GM12878 (cell line): ENCODE measurements around the gene ADISSP. TPM values are rescaled to one million over a fixed set of nuclear protein-coding genes. Genes with fewer than 3 reads are reported as not detected.

ENCODE experiments used
- ATAC-seq: fragments of 200-7000 bp; cut with Tn5 transposase; 3 replicates; pipeline ENCODE4 v1.9.1; 2020; ENCODE audit warnings: mild to moderate bottlenecking, moderate library complexity
- BruUV-seq: library from RNA; stranded (reverse); fragments of 400-500 nt; replicated peaks from 2 replicates; lab custom pipeline; 2021; lab: Mats Ljungman, UMichigan
- CTCF ChIA-PET: fragments of 300-600 bp; sonication (Branson Sonifier 250); formaldehyde crosslinking; extraction: SDS; loops from one replicate; lab custom pipeline; 2021; ENCODE audit warnings: inconsistent platforms; lab: Yijun Ruan, JAX
- POLR2A ChIA-PET: fragments of 350-600 bp; formaldehyde crosslinking; extraction: SDS; loops from one replicate; lab custom pipeline; 2021; ENCODE audit warnings: inconsistent platforms; lab: Charles Lee
- RAD21 ChIA-PET: fragments of 300-600 bp; sonication (Branson Sonifier 250); formaldehyde crosslinking; loops from one replicate; lab custom pipeline; 2023; ENCODE audit warnings: antibody characterized with exemption; ENCODE audit not compliant: unreplicated experiment; lab: Charles Lee
- SMC1A ChIA-PET: fragments of 300-600 bp; sonication (Branson Sonifier 250); formaldehyde crosslinking; loops from one replicate; lab custom pipeline; 2023; ENCODE audit not compliant: unreplicated experiment, uncharacterized antibody; lab: Charles Lee
- DNase-seq: peaks from one replicate; pipeline ENCODE4 v3.0.0-alpha.2; 2011; ENCODE audit warnings: low read depth, low spot score
- FAIRE-seq: peaks from 3 replicates; lab custom pipeline; 2011; peaks lifted over from hg19 to GRCh38; lab: Jason Lieb, UNC
- H2AFZ ChIP-seq: 2 replicates; pipeline ENCODE4 v1.6.0; 2011; ENCODE audit warnings: low read depth, low read length, control low read depth; ENCODE audit not compliant: control insufficient read depth
- H3K27ac ChIP-seq: 2 replicates; pipeline ENCODE4 v1.5.1; 2011; ENCODE audit warnings: control low read depth; ENCODE audit not compliant: control insufficient read depth, insufficient read depth
- H3K27me3 ChIP-seq, 2 experiments: replicated peaks in 1 of 2; 2 replicates each; pipeline versions ENCODE4 v1.6.0 to v1.6.1; 2011; ENCODE audit warnings: low read length in 1 of 2; ENCODE audit not compliant: control insufficient read depth in 2 of 2, insufficient read depth in 2 of 2
- H3K36me3 ChIP-seq, 2 experiments: 2 replicates each; pipeline ENCODE4 v1.5.1; 2011; ENCODE audit warnings: low read length in 1 of 2; ENCODE audit not compliant: control insufficient read depth in 2 of 2, insufficient read depth in 2 of 2
- H3K4me1 ChIP-seq: 2 replicates; pipeline ENCODE4 v1.6.1; 2011; ENCODE audit warnings: mild to moderate bottlenecking, low read length, moderate library complexity, mixed read lengths; ENCODE audit not compliant: control insufficient read depth, insufficient read depth
- H3K4me2 ChIP-seq: 2 replicates; pipeline ENCODE4 v1.6.0; 2011; ENCODE audit warnings: control low read depth; ENCODE audit not compliant: control insufficient read depth, insufficient read depth
- H3K4me3 ChIP-seq: fragments of 200-600 bp; sonication (generic); 2 replicates; pipeline ENCODE4 v1.5.1; 2016
- H3K79me2 ChIP-seq: 2 replicates; pipeline ENCODE4 v1.6.0; 2011; ENCODE audit warnings: low read length; ENCODE audit not compliant: control insufficient read depth, insufficient read depth
- H3K9ac ChIP-seq: 2 replicates; pipeline ENCODE4 v1.8.0; 2011; ENCODE audit warnings: low read length, control low read depth, mixed read lengths; ENCODE audit not compliant: control insufficient read depth, insufficient read depth
- H3K9me3 ChIP-seq: replicated peaks from 3 replicates; pipeline ENCODE4 v1.5.1; 2011; ENCODE audit warnings: mild to moderate bottlenecking, low read length; ENCODE audit not compliant: control insufficient read depth, insufficient read depth
- H4K20me1 ChIP-seq: 2 replicates; pipeline ENCODE4 v1.6.0; 2011; ENCODE audit not compliant: control insufficient read depth, insufficient read depth
- BCL11A ChIP-seq: IDR thresholded peaks from 2 replicates; pipeline ENCODE4 v1.6.1; 2011; ENCODE audit warnings: low read depth, low read length
- HDAC2 ChIP-seq: fragments of 200-600 bp; sonication (generic); IDR thresholded peaks from 2 replicates; pipeline ENCODE4 v1.6.1; 2017
- KAT2A ChIP-seq: conservative IDR thresholded peaks from 2 replicates; pipeline ENCODE4 v1.6.1; 2011; ENCODE audit warnings: low read depth, low read length; ENCODE audit not compliant: control insufficient read depth
- LARP7 ChIP-seq: fragments of 450-650 bp; IDR thresholded peaks from 2 replicates; pipeline ENCODE4 v1.6.1; 2017; ENCODE audit warnings: mild to moderate bottlenecking
- MAX ChIP-seq: IDR thresholded peaks from 2 replicates; pipeline ENCODE4 v1.6.1; 2012; ENCODE audit warnings: low read depth, low read length, improper control_type of control experiment
- NFYA ChIP-seq: IDR thresholded peaks from 2 replicates; pipeline ENCODE4 v1.6.1; 2011; ENCODE audit warnings: low read depth, mild to moderate bottlenecking, low read length, improper control_type of control experiment, borderline replicate concordance
- NFYB ChIP-seq: IDR thresholded peaks from 2 replicates; pipeline ENCODE4 v1.6.1; 2011; ENCODE audit warnings: low read depth, mild to moderate bottlenecking, low read length, improper control_type of control experiment, moderate library complexity; ENCODE audit not compliant: insufficient read depth
- RELB ChIP-seq: fragments of 450-650 bp; IDR thresholded peaks from 2 replicates; pipeline ENCODE4 v1.6.1; 2017; ENCODE audit warnings: low read depth, mild to moderate bottlenecking, moderate library complexity
- SMAD5 ChIP-seq: IDR thresholded peaks from 2 replicates; pipeline ENCODE4 v1.6.1; 2016; ENCODE audit warnings: antibody characterized with exemption, low read depth
- TAF1 ChIP-seq: IDR thresholded peaks from 2 replicates; pipeline ENCODE4 v1.6.1; 2011; ENCODE audit warnings: mild to moderate bottlenecking, low read depth, low read length, borderline replicate concordance
- ZNF384 ChIP-seq: IDR thresholded peaks from 2 replicates; pipeline ENCODE4 v1.6.1; 2012; ENCODE audit warnings: low read depth, mild to moderate bottlenecking, low read length, improper control_type of control experiment, borderline replicate concordance
- ZSCAN29 ChIP-seq: fragments of 450-650 bp; IDR thresholded peaks from 2 replicates; pipeline ENCODE4 v1.6.1; 2017; ENCODE audit warnings: mild to moderate bottlenecking, moderate library complexity
- WGBS: methylation state at CpG from one replicate; pipeline ENCODE4 v1.1.6; 2016; ENCODE audit warnings: low lambda C conversion rate; ENCODE audit not compliant: insufficient replicate concordance, insufficient coverage; ENCODE audit errors: missing lambda C conversion rate; 5-methylcytosine and 5-hydroxymethylcytosine counted together
- in situ Hi-C: fragments of 300-500 bp; cut with MboI; formaldehyde crosslinking; loops from 9 replicates; pipeline ENCODE4 v1.14.3; 2018; ENCODE audit warnings: mixed read lengths
- intact Hi-C: fragments of 100-400 bp; cut with micrococcal nuclease; formaldehyde crosslinking; loops from one replicate; pipeline ENCODE4 v1.14.2; 2022; ENCODE audit not compliant: unreplicated experiment
- polyA plus RNA-seq, 11 experiments: library from polyadenylated mRNA; depleted of rRNA in 4 of 11; unstranded in 6 of 11; stranded (reverse) in 5 of 11; fragments of >200 nt; fragmentation: Nextera tagmentation in 4 of 11; fragmentation: Illumina TruSeq in 1 of 11; extraction: Ambion mirVana in 4 of 11; extraction: Trizol in 1 of 11; gene quantifications; 1 replicate in 1 of 11; 2 replicates in 10 of 11; pipeline versions ENCODE4 v1.2.1 to v1.2.3, GENCODE V29; 2011 to 2016; ENCODE audit warnings: inconsistent platforms in 2 of 11, missing spikeins in 2 of 11, low read depth in 1 of 11
- total RNA-seq, 4 experiments: library from RNA; depleted of rRNA in 3 of 4; stranded (reverse); fragments of >200 nt in 3 of 4; fragmentation: Illumina TruSeq in 1 of 4; extraction: Trizol in 1 of 4; gene quantifications; 2 replicates each; pipeline versions ENCODE4 v1.2.1 to v1.2.3, GENCODE V29; 2013 to 2021

Gene ADISSP
- total and polyA plus RNA-seq, 10 of the 15 experiments (the other 5 are each of a cell fraction or from before 2014, with no cell fraction given): 0.80 to 96.3 (median 38.6) TPM

- RAD21 ChIA-PET: interaction anchor here (1.4 kb wide), 1 partner anchor 16 kb away, joined by 3 read pairs; the partner anchor contains the start of gene AP5S1
- 87% methylated on average over 11 of the region's 11 CpGs for WGBS
- Histone ChIP-seq H4K20me1 (no peaks in the 10 kb centered on the region), H3K4me3 (no peak overlapping the region), H3K36me3 (peaks cover 23 to 28% of the 10 kb centered on the region in 2 experiments), H3K4me2 (no peak overlapping the region), H3K27me3 (no peaks in the 10 kb centered on the region), H3K79me2 (peaks cover 2% of the 10 kb centered on the region), H3K27ac (no peak overlapping the region), H3K4me1 (peaks cover 21% of the 10 kb centered on the region), H3K9ac (no peak overlapping the region), H3K9me3 (no peaks in the 10 kb centered on the region), H2AFZ (no peak overlapping the region)
- in situ Hi-C loops: no loop called here
- DNase-seq (no peak), ATAC-seq (no peak), FAIRE-seq (no peak)
- SMC1A ChIA-PET: interaction anchor here (1.5 kb wide), 1 partner anchor 14 kb away, joined by 4 read pairs; no protein-coding TSS in a partner anchor
- POLR2A ChIA-PET: no interaction called here
- intact Hi-C loops: no loop called here
- TF ChIP-seq RELB (no peak), LARP7 (no peak), BCL11A (no peak), HDAC2 (no peak)
- CTCF ChIA-PET: no interaction called here
- no TSS peak for BruUV-seq
Observed at GRCh38 chr20:3804254-3804751, 36.8 kb upstream of the ADISSP start.

GRCh38 chr20:3803854-3804253 lies 36.3 kb upstream of the ADISSP start:
- H3K9ac ChIP-seq: no peak overlapping the region
- in situ Hi-C loops (no loop called here), intact Hi-C loops (no loop called here)
- H3K4me3 ChIP-seq: no peak overlapping the region
- DNase-seq: no peak
- no peak for ATAC-seq
- peaks cover 26% of the 10 kb centered on the region for H3K4me1 ChIP-seq
- peaks cover 23 to 28% of the 10 kb centered on the region in 2 experiments for H3K36me3 ChIP-seq
- H3K9me3 ChIP-seq: no peaks in the 10 kb centered on the region
- no TSS peak for BruUV-seq
- H3K79me2 ChIP-seq: peaks cover 5% of the 10 kb centered on the region
- H2AFZ ChIP-seq: no peak overlapping the region
- ChIA-PET POLR2A (no interaction called here), CTCF (no interaction called here), SMC1A (no interaction called here), RAD21 (no interaction called here)
- H4K20me1 ChIP-seq: no peaks in the 10 kb centered on the region
- FAIRE-seq: no peak
- no peaks in the 10 kb centered on the region for H3K27me3 ChIP-seq
- WGBS: 92% methylated on average over 6 of the region's 6 CpGs
- H3K27ac ChIP-seq: no peak overlapping the region
- H3K4me2 ChIP-seq: no peak overlapping the region
- no peak for TF ChIP-seq ZNF384
- no peak for TF ChIP-seq NFYB
- TF ChIP-seq NFYA: no peak
- TF ChIP-seq MAX: no peak
- TF ChIP-seq TAF1: no peak
- no peak for TF ChIP-seq KAT2A
- no peak for TF ChIP-seq SMAD5
- no peak for TF ChIP-seq ZSCAN29
